GM12875 (cell line): ENCODE results near the gene TGM5.

Experiments
- H3K4me3 ChIP-seq: one replicate; pipeline ENCODE4 v1.5.1; 2011; ENCODE audit warnings: low read depth, low read length, control low read depth
- CTCF ChIP-seq: IDR thresholded peaks from 2 replicates; pipeline ENCODE4 v1.5.1; 2011; ENCODE audit warnings: low read depth, mild to moderate bottlenecking, control low read depth, inconsistent platforms, low read length, moderate library complexity, borderline replicate concordance; ENCODE audit not compliant: insufficient read depth

The TGM5 gene

DNA sequence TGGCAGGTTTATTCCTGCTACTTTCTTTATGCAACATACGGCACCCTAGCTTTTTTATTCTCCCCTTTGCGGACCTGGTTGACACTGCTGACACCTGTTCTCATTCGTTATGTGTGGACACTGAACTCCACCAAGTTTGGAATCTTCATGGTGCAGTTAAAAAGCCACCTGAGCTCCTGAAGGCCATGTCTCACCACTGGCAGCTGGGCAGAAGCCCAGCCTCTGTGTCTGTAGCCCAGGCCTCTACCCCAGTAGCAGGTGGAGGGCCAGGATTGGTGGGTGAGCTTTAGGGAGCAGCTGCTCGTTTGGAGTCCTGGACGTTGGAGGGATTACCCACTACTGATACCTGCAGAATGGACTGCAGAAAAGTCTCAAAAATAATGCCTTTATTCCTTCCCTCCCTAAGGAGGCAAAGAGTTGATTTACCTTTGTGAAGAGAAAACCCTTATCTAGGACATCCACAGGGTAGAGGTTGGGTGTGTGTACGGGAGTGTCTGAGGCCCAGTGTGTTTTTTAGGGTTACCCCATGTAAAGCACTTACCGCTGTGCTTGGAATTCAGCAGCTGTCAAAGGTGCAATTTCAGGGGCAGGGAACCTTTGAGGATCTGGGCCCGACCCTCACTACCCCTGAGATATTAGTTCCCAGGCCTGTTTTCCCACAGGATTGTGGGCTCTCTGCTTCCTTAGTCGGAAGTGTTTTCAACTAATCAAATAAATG, 82.2 kb downstream of the TGM5 start:
- H3K4me3 ChIP-seq: no peak overlapping the region
- TF ChIP-seq CTCF: no peak

GRCh38 chr15:43183270-43183669, 83.5 kb downstream of the TGM5 start:
- H3K4me3 ChIP-seq: no peak overlapping the region

More at GRCh38 chr15:43183270-43183669, 83.5 kb downstream of the TGM5 start:
- no peak for TF ChIP-seq CTCF
